IPS-15b (cell line): ENCODE results near the gene CEACAM8.
"Not testable (repeated sequence)": the region's sequence is repeated elsewhere in the genome, so short reads cannot be mapped to it uniquely, and the experiment has no call there.

Experiments
- H3K27me3 ChIP-seq: one replicate; pipeline ENCODE4 v1.6.1; 2013; ENCODE audit warnings: low read length; ENCODE audit not compliant: control insufficient read depth, insufficient read depth
- H3K36me3 ChIP-seq: one replicate; pipeline ENCODE4 v1.6.1; 2013; ENCODE audit warnings: low read length; ENCODE audit not compliant: control insufficient read depth, insufficient read depth
- H3K4me1 ChIP-seq: one replicate; pipeline ENCODE4 v1.6.1; 2013; ENCODE audit warnings: mild to moderate bottlenecking, low read length; ENCODE audit not compliant: control insufficient read depth, insufficient read depth
- H3K4me3 ChIP-seq: one replicate; pipeline ENCODE4 v1.5.1; 2013; ENCODE audit warnings: low read depth, low read length
- H3K9ac ChIP-seq: one replicate; pipeline ENCODE4 v1.6.1; 2013; ENCODE audit warnings: low read depth, mild to moderate bottlenecking, low read length
- H3K9me3 ChIP-seq: one replicate; pipeline ENCODE4 v1.6.1; 2013; ENCODE audit warnings: mild to moderate bottlenecking, low read length; ENCODE audit not compliant: control insufficient read depth, insufficient read depth

Gene CEACAM8

DNA sequence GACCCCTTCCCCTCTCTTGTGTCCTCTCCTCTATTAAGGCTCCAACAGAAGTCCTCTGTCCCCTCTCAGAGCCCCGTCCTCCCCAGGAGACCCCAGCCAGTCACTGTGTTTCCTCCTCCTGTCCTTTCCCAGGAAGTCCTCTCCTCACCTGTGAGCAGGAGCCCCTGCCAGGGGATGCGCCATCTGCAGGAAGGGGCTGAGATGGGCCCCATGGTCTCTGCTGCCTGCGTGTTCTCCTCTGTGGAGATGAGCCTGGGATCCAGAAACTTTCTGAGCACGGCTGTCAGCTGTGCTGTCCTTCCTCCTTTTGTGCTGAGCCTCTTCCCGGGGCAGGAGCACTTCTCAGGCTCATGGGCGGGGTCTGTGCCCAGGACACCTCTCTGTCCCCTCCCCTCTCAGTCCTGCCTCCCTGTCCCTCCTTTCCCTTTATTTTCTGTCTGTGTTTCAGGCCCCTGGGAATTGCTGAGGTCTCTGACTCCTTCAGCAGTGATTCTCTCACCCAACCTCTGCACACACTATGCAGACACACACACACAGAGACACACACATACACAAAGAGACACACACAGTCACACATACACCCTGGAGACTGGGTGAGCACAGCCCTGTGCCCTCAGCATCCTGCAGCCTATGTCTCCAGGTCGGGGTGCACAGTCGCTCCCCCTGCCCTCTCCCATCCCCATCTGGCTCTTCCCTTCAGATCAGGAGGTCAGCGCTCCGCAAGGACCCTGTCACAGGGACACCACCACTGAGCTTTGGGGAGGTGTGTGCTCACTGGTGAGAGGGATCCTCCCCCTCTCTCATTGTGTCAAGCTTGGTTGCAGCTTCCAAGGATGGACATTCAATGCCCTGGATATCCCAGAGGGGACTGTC lies at the start of gene CEACAM8:
TSS of gene CEACAM8 (minus strand) at position 308 of the 873 bp plus-strand sequence. CDS start at position 212, 96 bp downstream.
- Histone ChIP-seq H3K9ac (no peak within 1 kb of the TSS), H3K4me1 (no peaks in the 10 kb centered on the region), H3K4me3 (no peak within 1 kb of the TSS), H3K27me3 (no peaks in the 10 kb centered on the region), H3K36me3 (no peaks in the 10 kb centered on the region), H3K9me3 (no peaks in the 10 kb centered on the region)

DNA sequence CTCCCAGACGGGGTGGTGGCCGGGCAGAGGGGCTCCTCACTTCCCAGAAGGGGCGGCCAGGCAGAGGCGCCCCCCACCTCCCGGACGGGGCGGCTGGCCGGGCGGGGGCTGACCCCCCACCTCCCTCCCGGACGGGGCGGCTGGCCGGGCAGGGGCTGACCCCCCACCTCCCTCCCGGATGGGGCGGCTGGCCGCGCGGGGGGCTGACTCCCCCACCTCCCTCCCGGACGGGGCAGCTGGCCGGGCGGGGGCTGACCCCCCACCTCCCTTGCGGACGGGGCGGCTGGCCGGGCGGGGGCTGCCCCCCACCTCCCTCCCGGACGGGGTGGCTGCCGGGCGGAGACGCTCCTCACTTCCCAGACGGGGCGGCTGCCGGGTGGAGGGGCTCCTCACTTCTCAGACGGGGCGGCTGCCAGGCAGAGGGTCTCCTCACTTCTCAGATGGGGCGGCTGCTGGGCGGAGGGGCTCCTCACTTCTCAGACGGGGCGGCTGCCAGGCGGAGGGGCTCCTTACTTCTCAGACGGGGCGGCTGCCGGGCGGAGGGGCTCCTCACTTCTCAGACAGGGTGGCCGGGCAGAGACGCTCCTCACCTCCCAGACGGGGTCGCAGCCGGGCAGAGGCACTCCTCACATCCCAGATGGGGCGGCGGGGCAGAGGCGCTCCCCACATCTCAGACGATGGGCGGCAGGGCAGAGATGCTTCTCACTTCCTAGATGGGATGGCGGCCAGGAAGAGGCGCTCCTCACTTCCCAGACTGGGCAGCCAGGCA lies 44.8 kb upstream of the CEACAM8 start:
- H3K4me1 ChIP-seq, H3K9me3 ChIP-seq, H3K27me3 ChIP-seq, H3K9ac ChIP-seq, H3K4me3 ChIP-seq, H3K36me3 ChIP-seq: not testable (repeated sequence)

DNA sequence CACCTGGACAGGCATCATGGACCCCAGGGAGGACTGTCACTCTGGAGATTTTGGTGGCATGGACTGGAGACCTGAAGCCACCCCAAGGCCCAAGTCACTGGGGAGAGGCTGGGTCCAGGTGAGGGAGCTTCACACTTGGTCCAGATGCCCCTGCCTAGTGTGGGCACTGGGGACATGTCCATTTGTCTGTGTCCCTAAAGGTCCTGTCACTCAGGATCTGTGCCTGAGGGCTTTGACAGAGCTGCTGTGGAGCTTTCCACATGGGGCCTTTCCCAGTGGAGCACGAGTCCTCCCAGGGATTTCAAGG lies 40.5 kb upstream of the CEACAM8 start:
- no peaks in the 10 kb centered on the region for H3K27me3 ChIP-seq
- H3K4me1 ChIP-seq, result no peaks in the 10 kb centered on the region
- no peaks in the 10 kb centered on the region for H3K9me3 ChIP-seq
- H3K4me3 ChIP-seq, result no peak overlapping the region
- no peak overlapping the region for H3K9ac ChIP-seq
- no peaks in the 10 kb centered on the region for H3K36me3 ChIP-seq

DNA sequence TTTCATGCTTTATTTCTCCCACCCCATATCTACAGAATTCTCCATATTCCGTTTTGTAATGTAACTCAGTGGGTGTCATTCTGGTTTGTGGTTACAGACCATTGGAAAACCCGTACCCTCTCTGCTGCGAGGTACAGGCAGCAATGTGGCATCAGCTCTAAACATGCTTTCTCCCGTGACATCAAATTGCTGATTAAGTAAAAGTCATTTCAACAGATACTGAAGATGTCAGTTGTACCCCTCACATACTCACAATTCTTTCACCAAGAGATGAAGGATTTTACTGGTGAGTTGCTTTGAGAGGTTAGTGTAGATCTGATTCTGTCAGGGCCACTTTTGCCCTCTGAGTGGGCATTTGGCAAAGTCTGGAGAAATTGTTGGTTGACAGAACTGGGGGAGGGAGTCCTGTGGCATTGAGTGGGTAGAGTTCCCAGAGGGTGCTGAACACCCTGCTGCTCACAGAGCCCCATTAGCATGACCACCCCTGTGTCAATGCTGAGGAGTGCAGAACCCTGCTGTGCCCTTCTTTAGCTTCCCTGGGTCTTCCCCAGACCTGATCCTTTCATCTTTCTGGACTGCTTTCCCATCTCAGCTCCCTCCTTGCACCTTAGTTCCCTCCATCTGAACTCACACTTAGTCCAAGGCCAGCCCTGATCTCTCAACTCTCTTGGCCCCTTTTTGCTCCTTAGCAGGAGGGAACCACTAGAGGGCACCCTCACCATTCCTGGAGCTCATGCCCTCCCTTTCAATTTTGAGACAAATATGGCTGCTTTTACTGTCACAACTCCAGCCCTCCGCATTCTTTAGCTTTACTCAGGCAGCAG lies 39.9 kb upstream of the CEACAM8 start:
- Histone ChIP-seq H3K9me3 (no peaks in the 10 kb centered on the region), H3K4me3 (no peak overlapping the region), H3K9ac (no peak overlapping the region), H3K4me1 (no peaks in the 10 kb centered on the region), H3K27me3 (no peaks in the 10 kb centered on the region), H3K36me3 (no peaks in the 10 kb centered on the region)

DNA sequence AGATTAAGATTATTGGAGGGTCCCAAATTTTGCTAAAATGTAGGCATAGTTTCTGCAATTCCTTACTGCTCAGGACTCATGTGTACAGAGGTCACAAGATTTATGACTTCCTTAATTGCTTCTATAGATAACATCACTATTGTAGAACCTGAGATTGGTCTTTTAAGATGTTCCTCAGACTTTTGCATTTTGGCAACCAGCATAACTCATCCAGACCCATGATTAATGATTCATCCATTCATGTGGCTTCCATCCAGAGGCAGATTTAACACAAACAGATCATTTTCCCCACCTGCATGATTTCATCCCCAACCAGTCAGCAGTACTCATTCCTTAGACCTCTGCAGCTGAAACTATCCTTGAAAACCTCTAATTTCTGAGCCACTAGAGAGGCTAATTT lies 34.5 kb upstream of the CEACAM8 start:
- Histone ChIP-seq H3K9me3 (peaks cover 10% of the 10 kb centered on the region), H3K4me3 (no peak overlapping the region), H3K27me3 (no peaks in the 10 kb centered on the region), H3K36me3 (no peaks in the 10 kb centered on the region), H3K9ac (no peak overlapping the region), H3K4me1 (no peaks in the 10 kb centered on the region)

DNA sequence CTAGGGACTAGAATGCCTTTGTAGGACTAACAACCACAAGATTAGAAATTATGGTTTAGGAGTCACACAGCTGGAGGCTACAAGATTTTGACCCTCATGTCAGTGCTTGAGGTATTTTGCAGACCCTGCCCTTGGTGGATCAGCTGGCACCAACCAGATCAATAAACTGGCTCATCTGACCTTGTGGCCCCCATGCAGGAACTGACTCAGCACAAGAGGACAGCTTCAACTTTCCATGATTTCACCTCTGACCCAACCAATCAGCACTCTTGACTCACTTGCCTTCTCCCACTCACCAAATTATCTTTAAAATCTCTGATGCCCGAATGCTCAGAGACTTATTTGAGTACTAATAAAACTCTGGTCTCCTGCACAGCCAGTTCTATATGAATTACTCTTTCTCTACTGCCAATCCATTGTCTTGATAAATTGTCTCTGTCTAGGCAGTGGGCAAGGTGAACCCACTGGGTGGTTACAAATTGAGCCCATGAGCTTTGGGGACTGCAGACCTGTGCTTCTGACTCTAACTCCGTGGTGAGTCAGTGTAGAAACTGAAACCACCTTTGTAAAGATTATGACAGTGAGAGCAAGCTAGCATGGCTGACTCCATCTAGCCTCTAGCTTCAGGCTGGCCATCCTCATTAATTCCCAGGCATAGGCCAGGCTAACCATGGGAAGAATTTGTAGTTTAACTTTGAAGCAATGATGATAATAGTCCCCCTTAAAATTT lies 33.9 kb upstream of the CEACAM8 start:
- Histone ChIP-seq H3K27me3 (no peaks in the 10 kb centered on the region), H3K9ac (no peak overlapping the region), H3K36me3 (no peaks in the 10 kb centered on the region), H3K9me3 (peaks cover 10% of the 10 kb centered on the region), H3K4me3 (no peak overlapping the region), H3K4me1 (no peaks in the 10 kb centered on the region)

DNA sequence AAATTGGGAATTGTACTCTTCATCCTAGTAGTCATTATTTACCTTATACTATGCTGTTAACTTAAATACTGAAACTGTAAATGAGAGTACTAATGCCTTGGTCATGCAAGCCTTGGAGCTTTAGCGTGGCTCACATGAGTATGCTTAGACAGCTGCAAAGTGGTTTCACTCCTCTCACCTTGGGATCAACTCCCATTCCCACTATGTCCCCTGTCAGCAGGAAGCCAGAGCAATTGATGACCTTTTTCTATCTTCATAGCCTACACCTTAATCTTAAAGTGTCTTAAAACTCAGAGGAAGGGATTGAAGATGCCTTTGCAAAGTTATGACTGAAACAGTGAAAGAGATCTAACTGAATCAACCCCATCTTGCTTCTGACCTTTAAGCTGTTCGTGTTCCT lies 33.2 kb upstream of the CEACAM8 start:
- H3K9me3 ChIP-seq, result peaks cover 10% of the 10 kb centered on the region
- no peaks in the 10 kb centered on the region for H3K36me3 ChIP-seq
- H3K4me3 ChIP-seq, result no peak overlapping the region
- no peaks in the 10 kb centered on the region for H3K27me3 ChIP-seq
- H3K4me1 ChIP-seq, result no peaks in the 10 kb centered on the region
- no peak overlapping the region for H3K9ac ChIP-seq

DNA sequence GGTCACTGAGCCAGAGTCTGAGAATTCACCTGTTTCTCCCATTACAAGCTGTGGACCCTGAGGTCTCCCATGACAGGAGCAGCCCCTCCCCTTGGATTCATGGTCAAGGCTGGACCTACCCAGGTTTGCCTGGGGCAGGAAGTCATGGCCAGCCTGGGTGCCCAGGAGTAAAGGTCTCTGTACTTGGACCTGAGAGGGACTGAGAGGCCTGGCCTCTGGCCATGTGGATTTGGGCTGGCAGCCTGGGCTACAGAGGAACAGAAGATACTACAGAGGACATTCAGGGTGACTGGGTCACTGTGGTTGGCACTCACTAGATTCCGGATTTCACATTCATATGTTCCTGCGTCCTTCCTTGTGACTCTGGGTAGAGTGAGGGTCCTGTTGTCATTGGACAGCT lies 31.5 kb upstream of the CEACAM8 start:
- H3K4me3 ChIP-seq, result no peak overlapping the region
- no peaks in the 10 kb centered on the region for H3K36me3 ChIP-seq
- no peak overlapping the region for H3K9ac ChIP-seq
- no peaks in the 10 kb centered on the region for H3K27me3 ChIP-seq
- H3K4me1 ChIP-seq, result no peaks in the 10 kb centered on the region
- H3K9me3 ChIP-seq, result peaks cover 10% of the 10 kb centered on the region

DNA sequence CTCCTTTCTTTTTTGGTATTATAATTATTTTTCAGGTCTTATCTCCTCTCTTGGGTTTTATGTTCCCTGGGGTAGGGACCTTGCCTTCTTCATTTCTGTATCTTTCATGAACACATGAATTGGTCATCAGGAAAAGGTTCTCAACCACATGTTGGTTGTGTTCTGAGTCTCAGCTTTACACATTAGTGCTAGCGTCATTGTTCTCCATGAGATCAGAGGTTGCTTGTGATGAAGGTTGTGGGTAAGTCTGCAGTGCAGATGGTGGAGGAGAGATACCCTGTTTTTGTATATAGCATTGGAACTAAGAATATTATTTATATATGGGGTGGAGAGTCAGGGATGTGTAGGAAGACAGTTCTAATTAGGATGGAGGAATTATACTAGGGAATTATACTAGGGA lies 24.5 kb upstream of the CEACAM8 start:
- Histone ChIP-seq H3K9me3 (no peaks in the 10 kb centered on the region), H3K4me1 (no peaks in the 10 kb centered on the region), H3K9ac (no peak overlapping the region), H3K27me3 (no peaks in the 10 kb centered on the region), H3K4me3 (no peak overlapping the region), H3K36me3 (no peaks in the 10 kb centered on the region)

DNA sequence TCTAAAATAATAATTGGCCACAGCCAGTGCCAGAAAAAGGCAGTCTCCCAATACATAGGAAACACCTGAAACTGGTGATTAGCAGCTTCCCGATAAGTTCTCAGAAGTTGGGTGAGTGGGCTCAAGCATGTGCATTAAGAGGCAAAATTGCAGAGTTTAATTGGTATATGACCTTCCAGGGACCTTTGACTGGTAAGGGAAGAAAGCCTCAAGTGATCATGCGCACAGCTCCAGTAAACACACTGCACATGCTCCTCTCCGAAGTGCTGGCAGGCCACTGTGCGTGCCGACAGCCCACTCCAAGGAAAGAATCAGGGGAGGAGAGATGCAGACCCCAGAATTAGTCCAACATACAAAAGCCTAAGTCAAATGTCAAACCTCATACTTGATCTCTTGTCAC lies 18.9 kb upstream of the CEACAM8 start:
- H3K9me3 ChIP-seq, result no peaks in the 10 kb centered on the region

DNA sequence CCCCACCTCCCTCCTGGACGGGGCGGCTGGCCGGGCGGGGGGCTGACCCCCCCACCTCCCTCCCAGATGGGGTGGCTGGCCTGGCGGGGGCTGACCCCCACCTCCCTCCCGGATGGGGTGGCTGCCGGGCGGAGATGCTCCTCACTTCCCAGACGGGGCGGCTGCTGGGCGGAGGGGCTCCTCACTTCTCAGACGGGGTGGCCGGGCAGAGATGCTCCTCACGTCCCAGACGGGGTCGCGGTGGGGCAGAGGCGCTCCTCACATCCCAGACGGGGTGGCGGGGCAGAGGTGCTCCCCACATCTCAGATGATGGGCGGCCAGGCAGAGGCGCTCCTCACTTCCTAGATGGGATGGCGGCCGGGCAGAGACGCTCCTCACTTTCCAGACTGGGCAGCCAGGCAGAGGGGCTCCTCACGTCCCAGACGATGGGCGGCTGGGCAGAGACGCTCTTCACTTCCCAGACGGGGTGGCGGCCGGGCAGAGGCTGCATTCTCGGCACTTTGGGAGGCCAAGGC lies 15.7 kb upstream of the CEACAM8 start:
- not testable (repeated sequence) for H3K27me3 ChIP-seq, H3K4me3 ChIP-seq, H3K9ac ChIP-seq, H3K36me3 ChIP-seq, H3K9me3 ChIP-seq, H3K4me1 ChIP-seq

More for the DNA sequence above, 18.9 kb upstream of the CEACAM8 start:
- Histone ChIP-seq H3K4me1 (no peaks in the 10 kb centered on the region), H3K36me3 (no peaks in the 10 kb centered on the region), H3K4me3 (no peak overlapping the region), H3K9ac (no peak overlapping the region), H3K27me3 (no peaks in the 10 kb centered on the region)
